Testis (tissue), 3 donors: ENCODE results near the gene CD4. TPM values are rescaled to one million over a fixed set of nuclear protein-coding genes. Genes with fewer than 3 reads are reported as not detected.

Experiments
- DNase-seq: peaks from one replicate; pipeline ENCODE4 v3.0.0-alpha.2; 2019
- H3K27ac ChIP-seq, 2 donors: fragments of 200-600 bp; sonication (generic); one replicate each; pipeline ENCODE4 v1.5.1; 2019
- H3K27me3 ChIP-seq: fragments of 200-600 bp; sonication (generic); one replicate; pipeline ENCODE4 v1.5.1; 2019
- H3K36me3 ChIP-seq: fragments of 200-600 bp; sonication (generic); one replicate; pipeline ENCODE4 v1.5.1; 2017; ENCODE audit warnings: low read depth; ENCODE audit errors: missing control alignments
- H3K4me1 ChIP-seq: fragments of 200-600 bp; sonication (generic); one replicate; pipeline ENCODE4 v1.5.1; 2019
- H3K4me3 ChIP-seq, 2 donors: fragments of 200-600 bp; sonication (generic); one replicate each; pipeline ENCODE4 v1.5.1; 2017 to 2019
- H3K9me3 ChIP-seq: fragments of 200-600 bp; sonication (generic); one replicate; pipeline ENCODE4 v1.5.1; 2017
- POLR2A ChIP-seq: fragments of 450-650 bp; IDR thresholded peaks from one replicate; pipeline ENCODE4 v1.6.1; 2017; ENCODE audit warnings: antibody characterized with exemption, mild to moderate bottlenecking, moderate library complexity
- WGBS, 2 donors: methylation state at CpG; one replicate each; pipeline ENCODE4 v1.1.5; 2018; 5-methylcytosine and 5-hydroxymethylcytosine counted together
- intact Hi-C: fragments of 100-400 bp; cut with DNase I; formaldehyde crosslinking; loops from one replicate; pipeline ENCODE4 v1.15.1; 2023; ENCODE audit warnings: low total_unique reads
- polyA plus RNA-seq: library from polyadenylated mRNA; stranded (reverse); fragments of 350-450 nt; fragmentation: Illumina TruSeq; extraction: RNeasy Lipid Tissue Mini Kit (QIAGEN cat#74804); gene quantifications from one replicate; pipeline ENCODE4 v1.2.3, GENCODE V29; 2014; ENCODE audit warnings: low read depth, low replicate concordance; ENCODE audit not compliant: insufficient read depth
- total RNA-seq, 2 donors: library from RNA; depleted of rRNA; stranded (reverse); fragments of >200 nt; gene quantifications; one replicate each; pipeline ENCODE4 v1.2.3, GENCODE V29; 2016
- TF ChIP-seq, protein P1 (sequence below), 3 experiments: fragments of 450-650 bp in 2 of 3; fragments of 200-600 bp in 1 of 3; sonication (generic) in 1 of 3; IDR thresholded peaks; one replicate each; pipeline ENCODE4 v1.5.1; 2016 to 2019; ENCODE audit warnings: antibody characterized with exemption in 3 of 3, mild to moderate bottlenecking in 2 of 3, moderate library complexity in 1 of 3

CD4 gene
- total and polyA plus RNA-seq, 3 donors from 2014 or later = 2.0 to 22.2 (median 4.5) TPM

DNA sequence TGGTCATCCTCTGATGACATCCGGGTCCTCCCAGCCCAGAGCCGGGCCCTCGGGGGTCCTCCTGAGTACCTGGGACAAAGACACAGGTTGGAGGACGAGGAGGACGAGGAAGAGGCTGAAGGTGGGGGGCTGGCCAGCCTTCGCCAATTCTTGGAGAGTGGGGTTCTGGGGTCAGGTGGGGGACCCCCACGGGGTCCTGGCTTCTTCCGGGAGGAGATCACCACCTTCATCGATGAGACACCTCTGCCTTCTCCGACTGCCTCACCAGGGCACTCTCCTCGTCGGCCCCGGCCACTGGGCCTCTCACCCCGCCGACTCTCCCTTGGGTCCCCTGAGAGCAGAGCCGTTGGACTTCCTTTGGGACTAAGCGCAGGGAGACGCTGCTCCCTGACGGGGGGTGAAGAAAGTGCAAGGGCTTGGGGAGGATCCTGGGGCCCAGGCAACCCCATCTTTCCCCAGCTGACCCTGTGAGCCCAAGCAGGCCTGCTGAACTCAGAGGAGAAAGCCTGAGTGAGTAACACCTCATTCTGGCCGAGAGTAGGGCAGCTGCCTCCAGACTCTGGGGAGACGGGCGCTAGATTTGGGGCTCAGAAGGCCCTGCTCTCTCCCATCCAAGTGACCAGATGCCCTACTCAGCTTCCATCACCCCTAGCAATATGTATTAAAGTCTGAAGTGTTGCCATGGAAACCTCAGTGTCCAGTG, 37.6 kb downstream of the CD4 start:
- intact Hi-C loops = loop anchor here (10.0 kb wide), 1 partner anchor 52 kb away; the partner anchor contains the start of gene LAG3
- H3K4me3 ChIP-seq = no peak overlapping the region
- no peaks in the 10 kb centered on the region for H3K27me3 ChIP-seq
- H3K4me1 ChIP-seq = peaks cover 14% of the 10 kb centered on the region
- peak overlapping the region; percentile 65 to 72 for H3K27ac ChIP-seq
- no peaks in the 10 kb centered on the region for H3K9me3 ChIP-seq
- H3K36me3 ChIP-seq = no peaks in the 10 kb centered on the region
- DNase-seq = no peak
- 66 to 81% methylated on average over 14 to 22 of the region's 22 CpGs for WGBS, 2 donors
- TF ChIP-seq, protein P1, sequence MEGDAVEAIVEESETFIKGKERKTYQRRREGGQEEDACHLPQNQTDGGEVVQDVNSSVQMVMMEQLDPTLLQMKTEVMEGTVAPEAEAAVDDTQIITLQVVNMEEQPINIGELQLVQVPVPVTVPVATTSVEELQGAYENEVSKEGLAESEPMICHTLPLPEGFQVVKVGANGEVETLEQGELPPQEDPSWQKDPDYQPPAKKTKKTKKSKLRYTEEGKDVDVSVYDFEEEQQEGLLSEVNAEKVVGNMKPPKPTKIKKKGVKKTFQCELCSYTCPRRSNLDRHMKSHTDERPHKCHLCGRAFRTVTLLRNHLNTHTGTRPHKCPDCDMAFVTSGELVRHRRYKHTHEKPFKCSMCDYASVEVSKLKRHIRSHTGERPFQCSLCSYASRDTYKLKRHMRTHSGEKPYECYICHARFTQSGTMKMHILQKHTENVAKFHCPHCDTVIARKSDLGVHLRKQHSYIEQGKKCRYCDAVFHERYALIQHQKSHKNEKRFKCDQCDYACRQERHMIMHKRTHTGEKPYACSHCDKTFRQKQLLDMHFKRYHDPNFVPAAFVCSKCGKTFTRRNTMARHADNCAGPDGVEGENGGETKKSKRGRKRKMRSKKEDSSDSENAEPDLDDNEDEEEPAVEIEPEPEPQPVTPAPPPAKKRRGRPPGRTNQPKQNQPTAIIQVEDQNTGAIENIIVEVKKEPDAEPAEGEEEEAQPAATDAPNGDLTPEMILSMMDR (IDR thresholded peaks at IDR 0.05) = no peak
- no peak for TF ChIP-seq POLR2A

DNA sequence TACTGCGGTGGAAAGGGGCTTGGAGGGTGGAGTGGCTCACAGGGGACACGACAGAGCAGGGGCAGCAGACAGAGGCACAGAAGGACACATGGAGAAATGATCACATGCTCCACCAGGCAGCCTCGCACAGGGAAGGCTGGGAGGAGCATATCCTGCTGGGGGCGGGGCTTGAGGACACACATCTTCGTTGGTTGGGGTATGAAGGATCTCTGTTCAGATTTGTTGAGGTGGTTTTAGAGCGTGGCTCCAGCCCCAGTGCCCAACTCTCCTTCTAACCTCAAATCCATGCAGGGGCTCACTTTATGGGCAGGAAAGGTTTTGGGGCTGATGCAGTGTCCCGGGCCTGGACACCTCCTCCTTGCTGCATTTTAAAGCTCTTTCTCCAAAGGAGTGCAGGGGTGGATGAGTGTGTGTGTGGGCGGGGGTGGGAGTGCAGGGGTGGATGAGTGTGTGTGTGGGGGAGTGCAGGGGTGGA, 38.1 kb downstream of the CD4 start:
- intact Hi-C loops = loop anchor here (10.0 kb wide), 1 partner anchor 53 kb away; the partner anchor contains the start of gene LAG3
- Histone ChIP-seq H3K9me3 (no peaks in the 10 kb centered on the region), H3K27me3 (no peaks in the 10 kb centered on the region), H3K4me3 (no peak overlapping the region), H3K27ac (peak overlapping the region; percentile 65 to 72), H3K4me1 (peaks cover 9% of the 10 kb centered on the region), H3K36me3 (no peaks in the 10 kb centered on the region)
- DNase-seq = peak; percentile 91
- WGBS, 2 donors = 2 to 10% methylated on average over 3 to 6 of the region's 8 CpGs
- TF ChIP-seq POLR2A = no peak
- TF ChIP-seq, protein P1 (IDR thresholded peaks at IDR 0.05) = no peak

DNA sequence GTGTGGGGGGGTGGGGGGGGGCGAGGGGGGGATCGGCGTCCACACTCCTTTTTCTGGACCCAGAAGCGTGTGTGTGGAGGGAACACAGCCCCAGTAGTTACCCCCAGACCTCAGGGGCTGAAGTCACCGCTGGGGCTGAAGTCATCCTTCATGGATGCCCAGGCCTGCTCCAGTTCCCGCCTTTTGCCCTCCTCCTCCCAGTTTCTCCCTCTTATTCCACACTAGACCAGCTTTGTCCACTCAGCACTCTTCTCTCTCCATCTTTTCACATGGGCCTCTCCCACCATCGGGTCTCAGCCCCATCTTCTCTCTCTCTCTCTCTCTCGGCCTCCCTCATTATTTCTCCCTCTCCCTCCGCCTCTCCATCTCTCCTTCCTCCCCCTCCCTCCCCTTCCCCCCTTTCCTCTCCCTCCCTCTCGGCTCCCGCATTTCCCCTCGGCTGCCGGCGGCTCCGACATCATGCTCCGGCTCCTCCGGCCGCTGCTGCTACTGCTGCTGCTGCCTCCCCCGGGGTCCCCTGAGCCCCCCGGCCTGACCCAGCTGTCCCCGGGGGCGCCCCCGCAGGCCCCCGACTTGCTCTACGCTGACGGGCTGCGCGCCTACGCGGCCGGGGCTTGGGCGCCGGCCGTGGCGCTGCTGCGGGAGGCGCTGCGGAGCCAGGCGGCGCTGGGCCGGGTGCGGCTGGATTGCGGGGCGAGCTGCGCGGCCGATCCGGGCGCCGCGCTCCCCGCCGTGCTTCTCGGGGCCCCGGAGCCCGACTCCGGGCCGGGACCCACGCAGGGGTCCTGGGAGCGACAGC, 38.9 kb downstream of the CD4 start, which contains the start of gene P3H3:
TSS of gene P3H3 (plus strand) at position 426 of the 799 bp plus-strand sequence. CDS start at position 460, 34 bp downstream.
- Histone ChIP-seq H3K36me3 (no peaks in the 10 kb centered on the region), H3K9me3 (no peaks in the 10 kb centered on the region), H3K4me1 (peaks cover 7% of the 10 kb centered on the region), H3K27me3 (no peaks in the 10 kb centered on the region), H3K27ac (peak within 1 kb of the TSS; percentile 87 to 91), H3K4me3 (peak within 1 kb of the TSS; percentile 75 to 87)
- intact Hi-C loops = loop anchor here (10.0 kb wide), 1 partner anchor 53 kb away; the partner anchor contains the start of gene LAG3
- TF ChIP-seq POLR2A = no peak
- TF ChIP-seq, protein P1 (IDR thresholded peaks at IDR 0.05) = no peak
- DNase-seq = peak; percentile 43
- 1% methylated on average over 13 to 57 of the region's 60 CpGs for WGBS, 2 donors

DNA sequence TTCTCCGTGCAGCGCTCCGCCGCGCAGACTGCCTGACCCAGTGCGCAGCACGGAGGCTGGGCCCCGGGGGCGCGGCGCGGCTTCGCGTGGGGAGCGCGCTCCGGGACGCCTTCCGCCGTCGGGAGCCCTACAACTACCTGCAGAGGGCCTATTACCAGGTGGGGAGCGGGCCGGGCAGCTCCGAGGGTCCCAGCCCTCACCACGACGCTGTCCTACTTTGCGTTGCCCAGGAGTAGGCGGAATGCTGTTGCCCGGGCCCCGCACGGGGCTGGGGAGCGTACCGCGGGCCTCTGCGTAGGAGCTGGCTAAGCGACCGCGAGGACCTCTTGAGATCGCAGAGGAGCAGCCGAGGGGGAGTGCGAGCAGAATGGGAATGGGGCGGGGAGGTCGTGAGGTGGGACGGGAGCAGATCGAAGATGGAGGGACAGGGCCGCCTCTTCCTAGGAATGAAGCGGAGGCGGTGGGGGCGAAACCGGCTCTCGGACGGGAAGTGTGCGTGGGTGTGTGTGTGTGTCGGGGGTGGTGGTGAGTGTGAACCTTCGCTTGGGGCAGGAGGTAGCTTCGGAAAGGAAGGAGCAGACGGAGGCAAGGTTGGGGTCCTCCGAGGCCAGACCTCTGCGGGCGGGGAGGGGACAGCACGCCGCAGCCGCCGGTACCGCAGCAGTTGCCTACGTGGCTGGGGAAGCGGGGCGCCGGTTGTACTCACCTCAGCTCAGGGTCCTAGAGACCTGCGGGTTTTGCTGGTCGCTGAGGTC, 39.6 kb downstream of the CD4 start:
- TF ChIP-seq POLR2A = no peak
- TF ChIP-seq, protein P1 (IDR thresholded peaks at IDR 0.05) = no peak
- no peaks in the 10 kb centered on the region for H3K27me3 ChIP-seq
- H3K9me3 ChIP-seq = no peaks in the 10 kb centered on the region
- H3K4me1 ChIP-seq = peaks cover 7% of the 10 kb centered on the region
- WGBS, 2 donors = 0 to 1% methylated on average over 32 to 71 of the region's 71 CpGs
- DNase-seq = peak; percentile 70
- H3K4me3 ChIP-seq = peak overlapping the region; percentile 75 to 87
- no peaks in the 10 kb centered on the region for H3K36me3 ChIP-seq
- peak overlapping the region; percentile 87 to 91 for H3K27ac ChIP-seq
- intact Hi-C loops = loop anchor here (10.0 kb wide), 1 partner anchor 54 kb away; the partner anchor contains the start of gene LAG3
